Keratinocyte (primary cell): ENCODE data around the gene NCEH1. TPM values are rescaled to one million over a fixed set of nuclear protein-coding genes. Genes with fewer than 3 reads are reported as not detected.

Experiments used
- DNase-seq: peaks from one replicate; pipeline ENCODE4 v3.0.0-alpha.2; 2011; ENCODE audit warnings: low read depth, missing footprints, low spot score
- FAIRE-seq: peaks from 2 replicates; lab custom pipeline; 2011; peaks lifted over from hg19 to GRCh38; lab: Jason Lieb, UNC
- H2AFZ ChIP-seq: 2 replicates; pipeline ENCODE4 v1.6.0; 2012; ENCODE audit warnings: low read length, control low read depth, inconsistent platforms; ENCODE audit not compliant: control insufficient read depth
- H3K27ac ChIP-seq: 2 replicates; pipeline ENCODE4 v1.5.1; 2011; ENCODE audit warnings: low read length; ENCODE audit not compliant: control insufficient read depth, insufficient read depth
- H3K27me3 ChIP-seq: 3 replicates; pipeline ENCODE4 v1.6.0; 2011; ENCODE audit warnings: low read length; ENCODE audit not compliant: control insufficient read depth, insufficient read depth; ENCODE audit errors: extremely low read depth
- H3K36me3 ChIP-seq, 2 experiments: 2 replicates in 1 of 2; 3 replicates in 1 of 2; pipeline ENCODE4 v1.5.1; 2011; ENCODE audit warnings: low read length in 2 of 2, mild to moderate bottlenecking in 1 of 2; ENCODE audit not compliant: control insufficient read depth in 2 of 2, insufficient read depth in 2 of 2; ENCODE audit errors: extremely low read depth in 1 of 2
- H3K4me1 ChIP-seq: 3 replicates; pipeline ENCODE4 v1.5.1; 2011; ENCODE audit warnings: low read length; ENCODE audit not compliant: control insufficient read depth, insufficient read depth; ENCODE audit errors: extremely low read depth
- H3K4me2 ChIP-seq: 3 replicates; pipeline ENCODE4 v1.6.0; 2011; ENCODE audit warnings: low read depth, low read length; ENCODE audit not compliant: control insufficient read depth, insufficient read depth; ENCODE audit errors: extremely low read depth
- H3K4me3 ChIP-seq, 3 experiments: fragments of 200-600 bp in 1 of 3; sonication (generic) in 1 of 3; 2 replicates in 2 of 3; 3 replicates in 1 of 3; pipeline ENCODE4 v1.5.1; 2011 to 2016; ENCODE audit warnings: low read length in 3 of 3, mild to moderate bottlenecking in 3 of 3, control low read depth in 2 of 3, inconsistent platforms in 1 of 3, low read depth in 1 of 3, mixed read lengths in 1 of 3, mixed run types in 1 of 3, moderate library complexity in 1 of 3; ENCODE audit not compliant: control insufficient read depth in 2 of 3, insufficient read depth in 2 of 3; ENCODE audit errors: extremely low read depth in 1 of 3
- H3K79me2 ChIP-seq: 2 replicates; pipeline ENCODE4 v1.6.0; 2012; ENCODE audit warnings: low read length; ENCODE audit not compliant: control insufficient read depth, insufficient read depth
- H3K9ac ChIP-seq: 3 replicates; pipeline ENCODE4 v1.6.0; 2011; ENCODE audit warnings: low read length; ENCODE audit not compliant: control insufficient read depth, insufficient read depth; ENCODE audit errors: extremely low read depth
- H3K9me1 ChIP-seq: 3 replicates; pipeline ENCODE4 v1.6.0; 2011; ENCODE audit warnings: low read length; ENCODE audit not compliant: control insufficient read depth, insufficient read depth; ENCODE audit errors: extremely low read depth
- H3K9me3 ChIP-seq: 2 replicates; pipeline ENCODE4 v1.5.1; 2012; ENCODE audit warnings: low read depth, low read length; ENCODE audit not compliant: control insufficient read depth
- H4K20me1 ChIP-seq: 3 replicates; pipeline ENCODE4 v1.6.0; 2011; ENCODE audit warnings: low read length; ENCODE audit not compliant: control insufficient read depth, insufficient read depth; ENCODE audit errors: extremely low read depth
- EZH2 ChIP-seq: IDR thresholded peaks from one replicate; pipeline ENCODE4 v1.6.1; 2012; ENCODE audit warnings: inconsistent platforms, mild to moderate bottlenecking, low read length, moderate library complexity
- dilution Hi-C: fragments of 300-500 bp; cut with MboI; formaldehyde crosslinking; loops from one replicate; pipeline ENCODE4 v1.7.0; 2020; ENCODE audit warnings: low sequenced_read_pairs; ENCODE audit not compliant: extremely low pct_ligation_motif_present
- polyA plus RNA-seq, 5 experiments: library from polyadenylated mRNA; depleted of rRNA in 3 of 5; stranded (reverse) in 3 of 5; stranded (forward) in 1 of 5; unstranded in 1 of 5; fragments of >200 nt; gene quantifications; 1 replicate in 1 of 5; 2 replicates in 3 of 5; 3 replicates in 1 of 5; pipeline versions ENCODE4 v1.2.1 to v1.2.3, GENCODE V29; 2011 to 2012; ENCODE audit warnings: missing spikeins in 2 of 5, low read depth in 1 of 5, low replicate concordance in 1 of 5
- TF ChIP-seq, protein P1 (sequence below), 3 experiments: IDR thresholded peaks in 1 of 3; conservative IDR thresholded peaks in 1 of 3; optimal IDR thresholded peaks in 1 of 3; 2 replicates in 2 of 3; 3 replicates in 1 of 3; pipeline versions ENCODE3 to v1.5.1; 2011; ENCODE audit warnings: low read length in 3 of 3, mild to moderate bottlenecking in 3 of 3, moderate library complexity in 2 of 3, control low read depth in 1 of 3, inconsistent platforms in 1 of 3; ENCODE audit not compliant: insufficient read depth in 2 of 3; ENCODE audit errors: extremely low read depth in 1 of 3

NCEH1 gene
- polyA plus RNA-seq, 1 donor (not counting 4 experiments of a cell fraction or from before 2014, with no cell fraction given), result 13.2 TPM

DNA sequence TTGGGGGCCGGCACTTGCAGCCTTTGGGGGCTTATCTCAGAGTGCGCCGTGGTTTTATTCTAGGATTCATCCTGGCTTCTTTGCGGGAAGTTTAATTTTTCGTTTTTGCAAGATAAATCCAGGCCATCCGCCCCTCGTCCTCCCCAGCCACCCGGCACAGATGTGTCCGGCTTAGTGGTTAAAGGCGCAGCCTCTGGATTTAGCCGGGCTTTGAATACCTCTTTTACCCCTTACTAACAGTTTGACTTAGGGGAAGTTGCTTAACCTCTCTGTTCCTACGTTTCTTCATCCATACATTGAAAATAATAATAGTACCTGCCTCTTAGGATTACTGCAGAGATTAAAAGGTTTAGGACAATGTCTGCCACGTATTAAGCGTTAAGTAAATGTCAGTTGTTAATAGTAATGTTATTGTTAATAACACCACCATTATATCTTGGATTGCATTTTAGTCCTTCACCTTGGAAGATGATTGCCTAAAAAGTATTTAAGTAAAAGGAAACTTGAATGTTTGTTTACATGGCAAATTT lies 40.4 kb upstream of the NCEH1 start:
- Histone ChIP-seq H3K27me3 (no peaks in the 10 kb centered on the region), H3K36me3 (peaks cover 3 to 11% of the 10 kb centered on the region in 2 experiments), H3K9me3 (no peaks in the 10 kb centered on the region), H3K9me1 (no peaks in the 10 kb centered on the region), H3K4me2 (peak overlapping the region; percentile 77), H2AFZ (peak overlapping the region; percentile 86), H4K20me1 (no peaks in the 10 kb centered on the region), H3K9ac (peak overlapping the region; percentile 82), H3K27ac (peak overlapping the region; percentile 82), H3K4me3 (peak overlapping the region; percentile 67 to 71 (median 71)), H3K4me1 (peaks cover 37% of the 10 kb centered on the region), H3K79me2 (peaks cover 52% of the 10 kb centered on the region)
- TF ChIP-seq, protein P1, sequence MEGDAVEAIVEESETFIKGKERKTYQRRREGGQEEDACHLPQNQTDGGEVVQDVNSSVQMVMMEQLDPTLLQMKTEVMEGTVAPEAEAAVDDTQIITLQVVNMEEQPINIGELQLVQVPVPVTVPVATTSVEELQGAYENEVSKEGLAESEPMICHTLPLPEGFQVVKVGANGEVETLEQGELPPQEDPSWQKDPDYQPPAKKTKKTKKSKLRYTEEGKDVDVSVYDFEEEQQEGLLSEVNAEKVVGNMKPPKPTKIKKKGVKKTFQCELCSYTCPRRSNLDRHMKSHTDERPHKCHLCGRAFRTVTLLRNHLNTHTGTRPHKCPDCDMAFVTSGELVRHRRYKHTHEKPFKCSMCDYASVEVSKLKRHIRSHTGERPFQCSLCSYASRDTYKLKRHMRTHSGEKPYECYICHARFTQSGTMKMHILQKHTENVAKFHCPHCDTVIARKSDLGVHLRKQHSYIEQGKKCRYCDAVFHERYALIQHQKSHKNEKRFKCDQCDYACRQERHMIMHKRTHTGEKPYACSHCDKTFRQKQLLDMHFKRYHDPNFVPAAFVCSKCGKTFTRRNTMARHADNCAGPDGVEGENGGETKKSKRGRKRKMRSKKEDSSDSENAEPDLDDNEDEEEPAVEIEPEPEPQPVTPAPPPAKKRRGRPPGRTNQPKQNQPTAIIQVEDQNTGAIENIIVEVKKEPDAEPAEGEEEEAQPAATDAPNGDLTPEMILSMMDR (optimal IDR thresholded peaks at IDR 0.05 in 1 of 3, IDR thresholded peaks at IDR 0.05 in 1 of 3, conservative IDR thresholded peaks at IDR 0.05 in 1 of 3; ENCODE audit: extremely low read depth in 1 of 3, insufficient read depth in 2 of 3, low read length in 3 of 3), result no peak
- TF ChIP-seq EZH2, result no peak
- no peak for DNase-seq
- dilution Hi-C loops, result no loop called here
- FAIRE-seq, result no peak

- peak within 1 kb of the TSS; percentile 94 for H3K27ac ChIP-seq
- H2AFZ ChIP-seq, result peak within 1 kb of the TSS; percentile 86
- H3K4me3 ChIP-seq, result peak within 1 kb of the TSS; percentile 67 to 73 (median 71)
- TF ChIP-seq, protein P1 (optimal IDR thresholded peaks at IDR 0.05 in 1 of 3, IDR thresholded peaks at IDR 0.05 in 1 of 3, conservative IDR thresholded peaks at IDR 0.05 in 1 of 3; ENCODE audit: extremely low read depth in 1 of 3, insufficient read depth in 2 of 3, low read length in 3 of 3), result peak; percentile 75 to 81 (median 80)
- TF ChIP-seq EZH2, result no peak
- H3K9ac ChIP-seq, result peak within 1 kb of the TSS; percentile 91
- H4K20me1 ChIP-seq, result no peaks in the 10 kb centered on the region
- no peaks in the 10 kb centered on the region for H3K9me3 ChIP-seq
- H3K4me1 ChIP-seq, result peaks cover 37% of the 10 kb centered on the region
- DNase-seq (peak; percentile 97), FAIRE-seq (peak; percentile 86)
- no peaks in the 10 kb centered on the region for H3K27me3 ChIP-seq
- peak within 1 kb of the TSS; percentile 94 for H3K4me2 ChIP-seq
- H3K79me2 ChIP-seq, result peaks cover 46% of the 10 kb centered on the region
- no peaks in the 10 kb centered on the region for H3K9me1 ChIP-seq
- H3K36me3 ChIP-seq, result peaks cover 0 to 5% of the 10 kb centered on the region in 2 experiments
- dilution Hi-C loops, result no loop called here
Observed at GRCh38 chr3:172750368-172751174, 39.7 kb upstream of the NCEH1 start, which contains the start of gene ECT2. ECT2 (plus strand) TSS chr3:172750726; CDS start chr3:172754531, 3,805 bp downstream.
